GM11168 (cell line): ENCODE results near the gene PCLO.
"Not testable (repeated sequence)": the region's sequence is repeated elsewhere in the genome, so short reads cannot be mapped to it uniquely, and the experiment has no call there.

ENCODE experiments used
- in situ Hi-C: fragments of 300-500 bp; cut with MboI; formaldehyde crosslinking; loops from one replicate; pipeline ENCODE4 v1.12.0; 2022; ENCODE audit warnings: low sequenced_read_pairs; ENCODE audit not compliant: unreplicated experiment

The PCLO gene

DNA sequence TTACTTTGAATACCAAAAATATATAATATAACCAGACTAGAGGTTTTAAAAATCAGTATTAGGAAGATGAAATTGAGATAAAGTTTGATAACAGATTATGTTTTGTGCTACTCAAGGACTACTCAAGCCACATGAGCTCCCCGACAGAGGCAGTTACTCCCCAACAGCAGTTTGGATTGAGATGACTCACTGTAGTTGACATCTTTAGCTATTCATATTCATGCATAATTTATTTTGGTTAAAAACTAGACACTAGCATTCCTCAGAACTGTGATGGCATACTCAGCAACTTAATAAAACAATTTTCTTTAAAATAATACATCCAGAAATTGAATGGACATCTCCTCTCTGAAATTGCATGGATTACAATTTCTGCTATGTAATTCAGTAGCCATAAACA, 19.6 kb downstream of the PCLO start:
- in situ Hi-C loops = no loop called here

GRCh38 chr7:83142365-83142764, 20.3 kb downstream of the PCLO start:
- in situ Hi-C loops = no loop called here

DNA sequence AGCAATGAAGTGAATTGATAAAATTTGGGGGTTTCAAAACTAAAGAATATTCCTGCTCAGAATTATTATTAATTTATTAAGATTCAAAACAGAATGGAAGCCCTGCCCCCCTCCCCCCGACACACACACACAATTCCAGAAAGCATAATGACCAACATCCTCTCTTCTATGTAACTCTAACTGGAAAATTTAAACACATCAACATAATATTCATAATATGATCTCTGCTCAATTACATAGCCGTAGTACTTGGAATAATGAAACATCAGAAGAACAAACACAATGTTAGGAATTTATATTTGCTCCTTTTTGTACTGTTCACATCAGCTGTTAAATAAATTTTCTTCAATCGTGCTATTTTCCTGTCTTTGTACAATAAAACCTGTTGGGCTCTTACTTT, 20.8 kb downstream of the PCLO start:
- in situ Hi-C loops = no loop called here

GRCh38 chr7:83130623-83131545, 31.8 kb downstream of the PCLO start:
- in situ Hi-C loops = no loop called here

GRCh38 chr7:83130191-83130590, 32.5 kb downstream of the PCLO start:
- in situ Hi-C loops = no loop called here

DNA sequence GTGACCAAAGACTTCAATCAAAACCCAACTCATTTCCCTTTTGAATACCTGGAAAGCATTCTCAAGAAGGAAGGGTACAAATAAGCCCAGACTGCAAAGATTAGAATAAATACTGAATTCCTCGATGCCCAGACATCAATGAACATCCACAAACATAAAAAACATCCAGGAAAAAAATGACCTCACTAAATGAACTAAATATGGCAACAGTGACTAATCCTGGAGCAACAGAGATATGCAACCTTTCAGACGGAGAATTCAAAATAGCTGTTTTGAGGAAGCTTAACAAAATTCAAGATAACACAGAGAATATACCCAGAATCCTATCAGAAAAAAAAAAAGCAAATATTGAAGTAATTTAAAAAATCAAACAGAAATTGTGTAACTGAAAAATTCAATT, 43.2 kb downstream of the PCLO start:
- in situ Hi-C loops = no loop called here

DNA sequence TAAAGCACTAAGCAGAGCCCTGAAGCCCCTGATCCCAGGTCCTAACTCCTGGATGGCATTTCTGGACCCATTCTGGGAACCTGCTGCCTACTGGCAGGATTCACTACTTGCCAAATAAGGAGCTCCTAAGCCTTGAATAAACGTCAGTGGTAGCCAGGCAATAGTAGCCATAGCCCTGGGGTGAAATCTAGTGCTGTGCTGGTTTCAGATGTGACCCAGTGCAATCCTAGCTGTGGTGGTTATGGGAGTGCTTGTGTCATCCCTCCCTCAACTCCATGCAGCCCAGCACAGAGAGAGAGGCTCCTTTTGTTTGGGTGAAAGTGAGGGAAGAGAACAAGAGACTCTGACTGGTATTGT, 43.7 kb downstream of the PCLO start:
- in situ Hi-C loops = no loop called here

GRCh38 chr7:83118347-83119025, 44.2 kb downstream of the PCLO start:
- in situ Hi-C loops = no loop called here

GRCh38 chr7:83117466-83117865, 45.2 kb downstream of the PCLO start:
- in situ Hi-C loops = no loop called here

GRCh38 chr7:83111391-83111790, 51.3 kb downstream of the PCLO start:
- in situ Hi-C loops = no loop called here

DNA sequence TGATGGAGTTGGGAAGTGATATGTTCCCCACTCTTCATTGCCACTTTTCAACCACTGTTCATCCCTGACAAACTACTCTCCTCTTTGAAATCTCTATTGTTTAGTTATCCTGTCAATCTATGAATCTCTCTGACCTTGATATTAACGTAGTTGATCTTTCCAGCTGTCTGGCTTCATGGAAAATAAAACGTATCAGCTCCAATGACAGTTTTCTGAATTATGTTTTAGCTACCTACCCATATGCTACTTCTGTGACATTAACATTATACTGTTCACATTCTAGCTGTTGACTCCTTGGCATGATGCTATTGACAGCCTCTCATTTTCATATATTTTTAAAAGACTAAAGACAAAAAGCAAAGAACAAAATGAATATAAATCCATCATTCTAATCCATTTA, 53.3 kb downstream of the PCLO start:
- in situ Hi-C loops = no loop called here

DNA sequence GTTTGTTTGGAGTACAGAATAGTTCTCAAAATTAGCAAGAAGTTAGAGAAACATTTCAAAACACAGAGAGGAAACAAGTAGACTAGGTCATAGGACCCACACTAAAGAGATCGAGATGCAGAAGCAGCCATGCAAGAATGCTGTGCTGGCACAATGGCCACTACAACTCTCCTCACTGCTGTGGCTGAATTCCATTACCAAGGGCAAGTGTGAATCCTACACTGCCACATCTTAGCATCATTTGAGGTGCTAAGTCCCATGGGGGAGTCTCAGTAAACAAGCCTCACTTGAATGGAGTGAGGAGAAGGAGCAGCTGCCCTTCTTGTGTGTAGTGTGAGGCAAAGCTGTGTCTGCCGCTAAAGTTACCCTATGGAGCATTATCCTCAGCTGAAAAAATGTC, 56.7 kb downstream of the PCLO start:
- in situ Hi-C loops = no loop called here

GRCh38 chr7:83105063-83105462, 57.6 kb downstream of the PCLO start:
- in situ Hi-C loops = no loop called here

GRCh38 chr7:83101530-83101929, 61.2 kb downstream of the PCLO start:
- in situ Hi-C loops = no loop called here

GRCh38 chr7:83096065-83096580, 66.6 kb downstream of the PCLO start:
- in situ Hi-C loops = no loop called here

GRCh38 chr7:83085299-83085698, 77.4 kb downstream of the PCLO start:
- in situ Hi-C loops = no loop called here

GRCh38 chr7:83079879-83080278, 82.8 kb downstream of the PCLO start:
- in situ Hi-C loops = not testable (repeated sequence)

DNA sequence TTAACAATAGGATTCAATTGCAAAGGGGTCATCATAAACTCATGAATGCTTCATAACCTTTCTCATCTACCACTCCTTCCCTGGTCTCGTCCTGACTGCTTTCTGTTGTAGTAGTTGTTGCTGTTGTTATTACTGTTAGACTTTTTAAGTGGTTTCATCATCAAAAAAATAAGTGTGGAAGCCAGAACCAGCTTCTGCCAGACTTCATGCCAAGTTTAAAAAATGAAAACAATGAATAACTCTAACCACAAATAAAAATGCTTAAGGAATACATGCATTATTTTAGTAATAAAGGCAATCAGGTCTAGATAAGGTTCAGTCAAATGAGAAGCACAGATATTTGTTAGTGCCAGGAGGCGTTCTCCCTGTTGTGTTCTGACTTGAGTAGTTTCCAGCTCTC, 85.4 kb downstream of the PCLO start:
- in situ Hi-C loops = no loop called here

- in situ Hi-C loops = no loop called here
These were observed 89.8 kb downstream of the PCLO start for GRCh38 chr7:83072576-83073517.

DNA sequence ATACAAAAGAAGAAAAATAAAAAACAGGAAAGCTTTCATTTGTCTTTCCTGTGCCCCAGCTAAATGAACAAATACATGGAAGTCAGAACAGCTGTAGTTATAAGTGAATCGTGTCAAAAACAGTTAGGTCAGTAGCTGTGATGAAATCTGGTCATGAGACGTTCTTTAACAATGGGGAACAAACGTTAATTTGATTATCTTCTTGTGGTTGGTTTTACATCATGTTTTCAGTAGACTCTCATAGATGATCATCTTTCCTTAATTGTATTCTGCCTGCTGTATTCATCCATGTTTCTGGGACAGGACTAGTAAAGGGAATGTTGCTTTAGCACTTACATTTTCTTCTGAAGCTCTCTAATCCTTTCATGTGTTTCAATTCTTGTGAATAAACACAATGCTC, 97.0 kb downstream of the PCLO start:
- in situ Hi-C loops = no loop called here
